Stimulated activated effector memory CD8-positive, alpha-beta T cell treated with anti-CD3 and anti-CD28 coated beads, Interleukin-12 subunit alpha, Interleukin-12 subunit beta, amount 100 ng/mL, for 72 hours (primary cell): ENCODE results near the gene DGKK.
"Not testable (repeated sequence)": the region's sequence is repeated elsewhere in the genome, so short reads cannot be mapped to it uniquely, and the experiment has no call there.

Experiments used
- ATAC-seq: fragments of 150-1000 bp; cut with Tn5 transposase; 2 replicates; pipeline ENCODE4 v1.10.0; 2021
- DNase-seq, 2 donors: peaks; one replicate each; pipeline ENCODE4 v3.0.0; 2021 to 2022; ENCODE audit warnings: low spot score in 2 of 2
- H3K27ac Mint-ChIP-seq: one replicate; pipeline ENCODE4 v1.8.0; 2022; ENCODE audit warnings: mild to moderate bottlenecking, mixed read lengths
- H3K36me3 Mint-ChIP-seq: one replicate; pipeline ENCODE4 v1.8.0; 2022; ENCODE audit warnings: mild to moderate bottlenecking, mixed read lengths
- H3K4me1 Mint-ChIP-seq: one replicate; pipeline ENCODE4 v1.8.0; 2022; ENCODE audit warnings: mixed read lengths
- H3K4me3 Mint-ChIP-seq: one replicate; pipeline ENCODE4 v1.8.0; 2022; ENCODE audit warnings: mild to moderate bottlenecking, mixed read lengths
- H3K9me3 Mint-ChIP-seq: one replicate; pipeline ENCODE4 v1.8.0; 2022; ENCODE audit warnings: mixed read lengths

Gene DGKK

GRCh38 chrX:50375481-50376267 is 95.0 kb downstream of the DGKK start:
- Mint-ChIP-seq H3K9me3 (no peaks in the 10 kb centered on the region), H3K4me3 (no peak overlapping the region), H3K36me3 (no peaks in the 10 kb centered on the region), H3K27ac (no peak overlapping the region), H3K4me1 (no peaks in the 10 kb centered on the region)
- ATAC-seq (no peak), DNase-seq (no peak)

DNA sequence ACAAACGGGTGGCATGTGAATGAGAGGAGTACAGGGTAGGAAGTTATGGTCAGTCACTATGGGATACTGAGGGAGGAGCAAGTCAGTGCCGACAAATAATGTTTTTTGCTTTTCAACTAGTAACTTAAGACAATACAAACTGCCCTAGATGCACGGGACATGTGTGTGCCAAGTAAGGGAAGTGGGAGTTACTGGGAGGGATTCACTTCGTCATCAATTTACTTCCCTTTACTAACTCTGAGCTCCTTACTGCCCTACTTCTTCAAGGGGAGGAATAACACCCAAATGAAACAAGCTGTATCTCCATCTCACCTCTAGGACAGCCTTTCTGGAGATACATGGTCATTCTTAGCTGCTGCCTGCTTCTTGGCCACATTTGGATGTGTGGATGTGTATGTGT is 97.7 kb downstream of the DGKK start:
- Mint-ChIP-seq H3K36me3 (no peaks in the 10 kb centered on the region), H3K9me3 (no peaks in the 10 kb centered on the region), H3K4me1 (no peaks in the 10 kb centered on the region), H3K27ac (no peak overlapping the region), H3K4me3 (no peak overlapping the region)
- ATAC-seq (no peak), DNase-seq (no peak)

GRCh38 chrX:50343917-50344316 is 126.7 kb downstream of the DGKK start:
- no peaks in the 10 kb centered on the region for H3K4me1 Mint-ChIP-seq

DNA sequence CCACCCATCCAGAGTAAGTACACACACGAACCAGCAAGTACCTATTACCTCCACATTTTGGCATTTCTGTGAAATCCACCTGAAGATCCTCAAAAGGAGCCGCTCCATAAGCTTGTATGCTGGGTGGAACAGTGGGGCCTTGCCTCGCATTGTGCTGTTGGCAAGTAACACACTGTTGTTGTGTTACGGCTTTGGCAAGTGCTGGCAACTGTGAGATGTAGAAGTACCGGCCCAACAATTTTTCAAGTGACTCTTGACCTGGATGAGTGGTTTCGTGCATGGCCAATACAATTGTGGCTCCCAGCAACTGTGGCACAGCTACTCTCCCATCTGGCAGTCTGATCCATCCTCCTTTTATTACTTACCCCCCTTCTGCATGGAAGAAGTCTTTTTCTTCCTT is 137.3 kb downstream of the DGKK start:
- H3K36me3 Mint-ChIP-seq = no peaks in the 10 kb centered on the region
- no peak overlapping the region for H3K4me3 Mint-ChIP-seq
- ATAC-seq (no peak), DNase-seq (no peak)
- H3K9me3 Mint-ChIP-seq = no peaks in the 10 kb centered on the region
- no peak overlapping the region for H3K27ac Mint-ChIP-seq
- H3K4me1 Mint-ChIP-seq = no peaks in the 10 kb centered on the region

More at GRCh38 chrX:50343917-50344316, 126.7 kb downstream of the DGKK start:
- DNase-seq (no peak), ATAC-seq (no peak)
- Mint-ChIP-seq H3K36me3 (no peaks in the 10 kb centered on the region), H3K27ac (no peak overlapping the region), H3K4me3 (no peak overlapping the region), H3K9me3 (no peaks in the 10 kb centered on the region)

GRCh38 chrX:50332668-50333067 is 138.0 kb downstream of the DGKK start:
- not testable (repeated sequence) for ATAC-seq, H3K27ac Mint-ChIP-seq, H3K36me3 Mint-ChIP-seq, H3K9me3 Mint-ChIP-seq, H3K4me3 Mint-ChIP-seq, H3K4me1 Mint-ChIP-seq, DNase-seq

GRCh38 chrX:50327235-50327634 is 143.4 kb downstream of the DGKK start:
- H3K27ac Mint-ChIP-seq = no peak overlapping the region
- H3K9me3 Mint-ChIP-seq = no peaks in the 10 kb centered on the region
- H3K4me3 Mint-ChIP-seq = no peak overlapping the region
- DNase-seq = no peak
- no peaks in the 10 kb centered on the region for H3K4me1 Mint-ChIP-seq
- ATAC-seq = no peak
- H3K36me3 Mint-ChIP-seq = no peaks in the 10 kb centered on the region
